ENCODE results near the gene TULP1. TPM values are rescaled to one million over a fixed set of nuclear protein-coding genes. Genes with fewer than 3 reads are reported as not detected.

TULP1 gene
- total RNA-seq, 6 experiments from 2014 or later, result not detected

- Mint-ChIP-seq H3K27me3 (ENCODE audit: insufficient read depth) (peaks cover 14% of the 10 kb centered on the region; the same call in 1 of the 2 replicates), H3K4me3 (no peak overlapping the region), H3K9me3 (no peaks in the 10 kb centered on the region), H3K4me1 (ENCODE audit: low read depth) (no peaks in the 10 kb centered on the region), H3K36me3 (ENCODE audit: low read depth) (peaks cover 4% of the 10 kb centered on the region; the same call in 1 of the 2 replicates), H3K27ac (no peak overlapping the region)
- no peak for DNase-seq
- TF ChIP-seq CTCF (IDR thresholded peaks at IDR 0.05), result no peak
Observed at GRCh38 chr6:35478259-35478658, 34.4 kb downstream of the TULP1 start.

GRCh38 chr6:35477551-35478179, 35.0 kb downstream of the TULP1 start:
- H3K27ac Mint-ChIP-seq, result no peak overlapping the region
- TF ChIP-seq CTCF (IDR thresholded peaks at IDR 0.05), result no peak
- no peaks in the 10 kb centered on the region for H3K9me3 Mint-ChIP-seq
- no peaks in the 10 kb centered on the region for H3K4me1 Mint-ChIP-seq (ENCODE audit: low read depth)
- no peak for DNase-seq
- no peaks in the 10 kb centered on the region; the same call in 1 of the 2 replicates for H3K36me3 Mint-ChIP-seq (ENCODE audit: low read depth)
- peaks cover 14% of the 10 kb centered on the region; the same call in 1 of the 2 replicates for H3K27me3 Mint-ChIP-seq (ENCODE audit: insufficient read depth)
- H3K4me3 Mint-ChIP-seq, result no peak overlapping the region

GRCh38 chr6:35477028-35477427, 35.7 kb downstream of the TULP1 start:
- peaks cover 14% of the 10 kb centered on the region; the same call in 1 of the 2 replicates for H3K27me3 Mint-ChIP-seq (ENCODE audit: insufficient read depth)
- no peak for DNase-seq
- H3K27ac Mint-ChIP-seq, result no peak overlapping the region
- H3K9me3 Mint-ChIP-seq, result no peaks in the 10 kb centered on the region
- H3K4me1 Mint-ChIP-seq (ENCODE audit: low read depth), result peaks cover 5% of the 10 kb centered on the region
- TF ChIP-seq CTCF (IDR thresholded peaks at IDR 0.05), result no peak
- no peak overlapping the region for H3K4me3 Mint-ChIP-seq
- H3K36me3 Mint-ChIP-seq (ENCODE audit: low read depth), result no peaks in the 10 kb centered on the region; the same call in 1 of the 2 replicates

- Mint-ChIP-seq H3K27me3 (ENCODE audit: insufficient read depth) (peaks cover 15% of the 10 kb centered on the region; the same call in 1 of the 2 replicates), H3K36me3 (ENCODE audit: low read depth) (peaks cover 5% of the 10 kb centered on the region), H3K4me3 (no peak overlapping the region), H3K27ac (no peak overlapping the region), H3K9me3 (no peaks in the 10 kb centered on the region), H3K4me1 (ENCODE audit: low read depth) (peaks cover 16% of the 10 kb centered on the region)
- TF ChIP-seq CTCF (IDR thresholded peaks at IDR 0.05), result no peak
- DNase-seq, result no peak
Observed at GRCh38 chr6:35476004-35476403, 36.7 kb downstream of the TULP1 start.

- no peak for TF ChIP-seq CTCF (IDR thresholded peaks at IDR 0.05)
- H3K9me3 Mint-ChIP-seq, result no peaks in the 10 kb centered on the region
- H3K36me3 Mint-ChIP-seq (ENCODE audit: low read depth), result peaks cover 9% of the 10 kb centered on the region
- H3K27ac Mint-ChIP-seq, result no peak overlapping the region
- H3K4me3 Mint-ChIP-seq, result no peak overlapping the region
- DNase-seq, result no peak
- H3K27me3 Mint-ChIP-seq (ENCODE audit: insufficient read depth), result peaks cover 17% of the 10 kb centered on the region; the same call in 1 of the 2 replicates
- H3K4me1 Mint-ChIP-seq (ENCODE audit: low read depth), result peaks cover 20% of the 10 kb centered on the region
Observed at GRCh38 chr6:35475573-35475972, 37.1 kb downstream of the TULP1 start.
